ENCODE results near the gene MRPS34. TPM values are rescaled to one million over a fixed set of nuclear protein-coding genes. Genes with fewer than 3 reads are reported as not detected.

The MRPS34 gene
- total RNA-seq, 1 donor from 2014 or later, result 141 TPM

Small RNA genes within 50 kb of the gene (microRNA-seq; reads per million reads assigned to microRNA genes)
- 24.3 reads per million, percentile 38 among the genes with 10 or more reads in this experiment for gene MIR3177

Other genes with a start within 250 kb of the MRPS34 start
- gene TMEM204, start 239.5 kb downstream of the MRPS34 start, total RNA-seq, result 0.98 and 1.3 TPM in 2 replicates
- gene IFT140, start 161.1 kb downstream of the MRPS34 start, total RNA-seq, result 43.3 and 45.8 TPM in 2 replicates
- gene CRAMP1, start 160.8 kb downstream of the MRPS34 start, total RNA-seq, result 38.3 TPM in 2 replicates
- 247 and 261 TPM in 2 replicates for gene JPT2, start 94.9 kb downstream of the MRPS34 start, total RNA-seq
- gene MAPK8IP3, start 66.9 kb downstream of the MRPS34 start, total RNA-seq, result 111 and 113 TPM in 2 replicates
- 35.0 and 38.0 TPM in 2 replicates for gene NME3, start 1.6 kb downstream of the MRPS34 start, total RNA-seq
- 36.5 and 37.0 TPM in 2 replicates for gene EME2, start 324 bp downstream of the MRPS34 start, total RNA-seq
- gene SPSB3, start 9.4 kb upstream of the MRPS34 start, total RNA-seq, result 23.1 and 23.8 TPM in 2 replicates
- gene NUBP2, start 9.8 kb upstream of the MRPS34 start, total RNA-seq, result 71.0 and 73.8 TPM in 2 replicates
- 0.14 TPM in 1 of 2 replicates, not detected in the other for gene IGFALS, start 20.6 kb upstream of the MRPS34 start, total RNA-seq
- 31.1 TPM in 2 replicates for gene HAGH, start 53.7 kb upstream of the MRPS34 start, total RNA-seq
- 27.2 and 28.0 TPM in 2 replicates for gene FAHD1, start 54.1 kb upstream of the MRPS34 start, total RNA-seq
- not detected in 2 replicates for gene MEIOB, start 99.0 kb upstream of the MRPS34 start, total RNA-seq
- not detected in 2 replicates for gene HS3ST6, start 145.3 kb upstream of the MRPS34 start, total RNA-seq
- gene MSRB1, start 170.1 kb upstream of the MRPS34 start, total RNA-seq, result 29.8 and 30.5 TPM in 2 replicates
- gene RPL3L, start 181.6 kb upstream of the MRPS34 start, total RNA-seq, result not detected in 2 replicates
- 128 TPM in 2 replicates for gene NDUFB10, start 186.4 kb upstream of the MRPS34 start, total RNA-seq
- gene RPS2, start 191.7 kb upstream of the MRPS34 start, total RNA-seq, result 3,479 and 3,508 TPM in 2 replicates
- not detected in 2 replicates for gene RNF151, start 193.7 kb upstream of the MRPS34 start, total RNA-seq
- 39.5 and 39.6 TPM in 2 replicates for gene TBL3, start 198.9 kb upstream of the MRPS34 start, total RNA-seq
- gene NOXO1, start 208.3 kb upstream of the MRPS34 start, total RNA-seq, result 0.63 and 0.75 TPM in 2 replicates
- gene GFER, start 211.1 kb upstream of the MRPS34 start, total RNA-seq, result 42.5 and 43.3 TPM in 2 replicates
- 2.1 and 2.2 TPM in 2 replicates for gene SYNGR3, start 216.8 kb upstream of the MRPS34 start, total RNA-seq
- gene ZNF598, start 236.7 kb upstream of the MRPS34 start, total RNA-seq, result 55.7 and 62.5 TPM in 2 replicates
- gene NPW, start 246.7 kb upstream of the MRPS34 start, total RNA-seq, result 0.82 and 1.3 TPM in 2 replicates

Data from neural crest cell (in vitro differentiated cells).